Muscle layer of duodenum (tissue), 2 donors: ENCODE data around the gene GDPGP1.

Experiments
- H3K27ac ChIP-seq: one replicate; pipeline ENCODE4 v1.7.0; 2013; ENCODE audit warnings: mild to moderate bottlenecking, low read length
- H3K27me3 ChIP-seq: one replicate; pipeline ENCODE4 v1.7.0; 2013; ENCODE audit warnings: low read depth, mild to moderate bottlenecking, control low read depth, low read length
- H3K36me3 ChIP-seq, 2 donors: one replicate each; pipeline ENCODE4 v1.7.0; 2013; ENCODE audit warnings: low read length in 2 of 2, control low read depth in 1 of 2, mild to moderate bottlenecking in 1 of 2; ENCODE audit not compliant: insufficient read depth in 2 of 2, control insufficient read depth in 1 of 2
- H3K4me1 ChIP-seq, 2 donors: one replicate each; pipeline ENCODE4 v1.7.0; 2013; ENCODE audit warnings: low read length in 2 of 2, mild to moderate bottlenecking in 2 of 2, control low read depth in 1 of 2, moderate library complexity in 1 of 2; ENCODE audit not compliant: insufficient read depth in 2 of 2, control insufficient read depth in 1 of 2
- H3K4me3 ChIP-seq, 2 donors: one replicate each; pipeline ENCODE4 v1.7.0; 2013; ENCODE audit warnings: low read length in 2 of 2, low read depth in 1 of 2, mild to moderate bottlenecking in 1 of 2
- H3K9me3 ChIP-seq, 2 donors: one replicate each; pipeline ENCODE4 v1.7.0; 2013; ENCODE audit warnings: low read length in 2 of 2, control low read depth in 1 of 2, mild to moderate bottlenecking in 1 of 2; ENCODE audit not compliant: control insufficient read depth in 1 of 2
- donor health status: healthy.

The GDPGP1 gene

GRCh38 chr15:90207252-90207651 is 26.8 kb upstream of the GDPGP1 start:
- peaks cover 0 to 24% of the 10 kb centered on the region in 2 donors for H3K36me3 ChIP-seq
- H3K4me3 ChIP-seq, result no peak overlapping the region
- peaks cover 15 to 61% of the 10 kb centered on the region in 2 donors for H3K4me1 ChIP-seq
- no peaks in the 10 kb centered on the region for H3K9me3 ChIP-seq
- H3K27me3 ChIP-seq, result no peaks in the 10 kb centered on the region
- no peak overlapping the region for H3K27ac ChIP-seq

- Histone ChIP-seq H3K4me3 (no peak overlapping the region), H3K27ac (no peak overlapping the region), H3K9me3 (no peaks in the 10 kb centered on the region), H3K4me1 (peaks cover 7 to 61% of the 10 kb centered on the region in 2 donors), H3K27me3 (no peaks in the 10 kb centered on the region), H3K36me3 (peaks cover 3 to 24% of the 10 kb centered on the region in 2 donors)
Measured at GRCh38 chr15:90208356-90208755, 25.7 kb upstream of the GDPGP1 start.

GRCh38 chr15:90209591-90209990 is 24.4 kb upstream of the GDPGP1 start:
- Histone ChIP-seq H3K9me3 (no peaks in the 10 kb centered on the region), H3K4me3 (no peak overlapping the region), H3K27ac (no peak overlapping the region), H3K36me3 (peaks cover 3 to 24% of the 10 kb centered on the region in 2 donors), H3K27me3 (no peaks in the 10 kb centered on the region), H3K4me1 (peaks cover 3 to 55% of the 10 kb centered on the region in 2 donors)

- Histone ChIP-seq H3K4me1 (peaks cover 3 to 49% of the 10 kb centered on the region in 2 donors), H3K27ac (peak overlapping the region; percentile 85), H3K36me3 (peaks cover 3 to 18% of the 10 kb centered on the region in 2 donors), H3K27me3 (no peaks in the 10 kb centered on the region), H3K4me3 (no peak overlapping the region), H3K9me3 (no peaks in the 10 kb centered on the region)
Measured at GRCh38 chr15:90210593-90210992, 23.4 kb upstream of the GDPGP1 start.

GRCh38 chr15:90211009-90211408 is 23.0 kb upstream of the GDPGP1 start:
- Histone ChIP-seq H3K4me1 (peaks cover 3 to 45% of the 10 kb centered on the region in 2 donors), H3K9me3 (no peaks in the 10 kb centered on the region), H3K27ac (peak overlapping the region; percentile 85), H3K36me3 (peaks cover 3 to 13% of the 10 kb centered on the region in 2 donors), H3K4me3 (no peak overlapping the region), H3K27me3 (no peaks in the 10 kb centered on the region)

GRCh38 chr15:90211440-90212143 is 22.4 kb upstream of the GDPGP1 start:
- H3K36me3 ChIP-seq, result peaks cover 3 to 8% of the 10 kb centered on the region in 2 donors
- H3K4me1 ChIP-seq, result peaks cover 3 to 39% of the 10 kb centered on the region in 2 donors

GRCh38 chr15:90212221-90213098 is 21.5 kb upstream of the GDPGP1 start:
- peak overlapping the region; percentile 85 for H3K27ac ChIP-seq
- no peak overlapping the region for H3K4me3 ChIP-seq
- H3K36me3 ChIP-seq, result peaks cover 5 to 9% of the 10 kb centered on the region in 2 donors
- H3K9me3 ChIP-seq, result no peaks in the 10 kb centered on the region
- no peaks in the 10 kb centered on the region for H3K27me3 ChIP-seq
- H3K4me1 ChIP-seq, result peaks cover 3 to 39% of the 10 kb centered on the region in 2 donors

More at GRCh38 chr15:90211440-90212143, 22.4 kb upstream of the GDPGP1 start:
- Histone ChIP-seq H3K9me3 (no peaks in the 10 kb centered on the region), H3K4me3 (no peak overlapping the region), H3K27ac (peak overlapping the region; percentile 85), H3K27me3 (no peaks in the 10 kb centered on the region)

- Histone ChIP-seq H3K27ac (peak overlapping the region; percentile 85), H3K9me3 (no peaks in the 10 kb centered on the region), H3K4me3 (no peak overlapping the region), H3K36me3 (peaks cover 11 to 17% of the 10 kb centered on the region in 2 donors), H3K27me3 (no peaks in the 10 kb centered on the region), H3K4me1 (peaks cover 3 to 39% of the 10 kb centered on the region in 2 donors)
Measured at GRCh38 chr15:90213122-90213817, 20.7 kb upstream of the GDPGP1 start.

GRCh38 chr15:90213818-90214204 is 20.2 kb upstream of the GDPGP1 start:
- peaks cover 12 to 17% of the 10 kb centered on the region in 2 donors for H3K36me3 ChIP-seq

GRCh38 chr15:90214553-90215196 is 19.3 kb upstream of the GDPGP1 start:
- Histone ChIP-seq H3K4me3 (no peak overlapping the region), H3K27ac (peak overlapping the region; percentile 2), H3K27me3 (no peaks in the 10 kb centered on the region), H3K9me3 (no peaks in the 10 kb centered on the region), H3K36me3 (peaks cover 12 to 17% of the 10 kb centered on the region in 2 donors), H3K4me1 (peaks cover 3 to 44% of the 10 kb centered on the region in 2 donors)

More at GRCh38 chr15:90213818-90214204, 20.2 kb upstream of the GDPGP1 start:
- H3K4me1 ChIP-seq, result peaks cover 3 to 39% of the 10 kb centered on the region in 2 donors
- H3K27me3 ChIP-seq, result no peaks in the 10 kb centered on the region
- no peaks in the 10 kb centered on the region for H3K9me3 ChIP-seq
- peak overlapping the region; percentile 85 for H3K27ac ChIP-seq
- H3K4me3 ChIP-seq, result no peak overlapping the region
